ENCODE measurements around the gene PTF1A. TPM values are rescaled to one million over a fixed set of nuclear protein-coding genes. Genes with fewer than 3 reads are reported as not detected.

PTF1A gene
- polyA plus RNA-seq, 1 donor (not counting 4 experiments of a cell fraction or from before 2014, with no cell fraction given) = not detected

Small RNA genes lying within 50 kb of the gene (small RNA-seq; reads per million reads assigned to genes)
- 0 reads per million in 3 experiments for gene RF00561 (ENCODE audit: insufficient read length in 3 of 3, low read depth in 3 of 3, low replicate concordance in 1 of 3)

Other genes starting within 250 kb of the PTF1A start
- 21.7 to 41.4 TPM (median 27.6 TPM) in 3 replicates for gene MSRB2, start 96.7 kb upstream of the PTF1A start, polyA plus RNA-seq
- gene C10orf67, start 152.5 kb downstream of the PTF1A start, polyA plus RNA-seq = 0.07 to 0.26 TPM (median 0.26 TPM) in 3 replicates
- 2.8 to 5.8 TPM (median 4.7 TPM) in 3 replicates for gene OTUD1, start 246.8 kb downstream of the PTF1A start, polyA plus RNA-seq

Data from keratinocyte (primary cell).